GM12875 (cell line): Measurements from ENCODE around the gene MLF2.

Experiments
- H3K4me3 ChIP-seq: one replicate; pipeline ENCODE4 v1.5.1; 2011; ENCODE audit warnings: low read depth, low read length, control low read depth
- TF ChIP-seq, protein P1 (sequence below): IDR thresholded peaks from 2 replicates; pipeline ENCODE4 v1.5.1; 2011; ENCODE audit warnings: low read depth, mild to moderate bottlenecking, control low read depth, inconsistent platforms, low read length, moderate library complexity, borderline replicate concordance; ENCODE audit not compliant: insufficient read depth

MLF2 gene

DNA sequence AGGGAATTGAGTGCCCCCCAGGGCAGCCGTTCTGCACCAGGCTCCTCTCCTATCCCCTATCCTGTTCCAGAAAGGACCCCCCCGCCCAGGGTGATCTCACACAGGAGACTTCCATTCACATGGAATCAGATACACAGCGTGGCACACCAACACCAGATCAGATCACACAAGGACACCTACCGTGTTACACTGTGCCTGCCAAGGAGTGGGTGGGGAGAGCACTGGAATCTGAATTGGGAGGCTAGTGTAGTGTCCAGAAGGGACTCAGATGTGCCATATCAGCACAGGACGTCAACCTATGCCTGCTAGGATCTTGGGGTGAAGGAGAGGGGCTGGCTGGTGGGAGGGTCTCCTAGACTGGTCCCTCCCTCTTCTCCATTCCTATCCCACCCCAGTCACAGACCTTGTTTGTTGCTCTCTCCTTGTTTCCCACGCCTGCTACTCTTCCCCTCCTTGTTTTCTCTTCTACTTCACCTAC is 15.5 kb upstream of the MLF2 start:
- TF ChIP-seq, protein P1, sequence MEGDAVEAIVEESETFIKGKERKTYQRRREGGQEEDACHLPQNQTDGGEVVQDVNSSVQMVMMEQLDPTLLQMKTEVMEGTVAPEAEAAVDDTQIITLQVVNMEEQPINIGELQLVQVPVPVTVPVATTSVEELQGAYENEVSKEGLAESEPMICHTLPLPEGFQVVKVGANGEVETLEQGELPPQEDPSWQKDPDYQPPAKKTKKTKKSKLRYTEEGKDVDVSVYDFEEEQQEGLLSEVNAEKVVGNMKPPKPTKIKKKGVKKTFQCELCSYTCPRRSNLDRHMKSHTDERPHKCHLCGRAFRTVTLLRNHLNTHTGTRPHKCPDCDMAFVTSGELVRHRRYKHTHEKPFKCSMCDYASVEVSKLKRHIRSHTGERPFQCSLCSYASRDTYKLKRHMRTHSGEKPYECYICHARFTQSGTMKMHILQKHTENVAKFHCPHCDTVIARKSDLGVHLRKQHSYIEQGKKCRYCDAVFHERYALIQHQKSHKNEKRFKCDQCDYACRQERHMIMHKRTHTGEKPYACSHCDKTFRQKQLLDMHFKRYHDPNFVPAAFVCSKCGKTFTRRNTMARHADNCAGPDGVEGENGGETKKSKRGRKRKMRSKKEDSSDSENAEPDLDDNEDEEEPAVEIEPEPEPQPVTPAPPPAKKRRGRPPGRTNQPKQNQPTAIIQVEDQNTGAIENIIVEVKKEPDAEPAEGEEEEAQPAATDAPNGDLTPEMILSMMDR: no peak
- H3K4me3 ChIP-seq: no peak overlapping the region

DNA sequence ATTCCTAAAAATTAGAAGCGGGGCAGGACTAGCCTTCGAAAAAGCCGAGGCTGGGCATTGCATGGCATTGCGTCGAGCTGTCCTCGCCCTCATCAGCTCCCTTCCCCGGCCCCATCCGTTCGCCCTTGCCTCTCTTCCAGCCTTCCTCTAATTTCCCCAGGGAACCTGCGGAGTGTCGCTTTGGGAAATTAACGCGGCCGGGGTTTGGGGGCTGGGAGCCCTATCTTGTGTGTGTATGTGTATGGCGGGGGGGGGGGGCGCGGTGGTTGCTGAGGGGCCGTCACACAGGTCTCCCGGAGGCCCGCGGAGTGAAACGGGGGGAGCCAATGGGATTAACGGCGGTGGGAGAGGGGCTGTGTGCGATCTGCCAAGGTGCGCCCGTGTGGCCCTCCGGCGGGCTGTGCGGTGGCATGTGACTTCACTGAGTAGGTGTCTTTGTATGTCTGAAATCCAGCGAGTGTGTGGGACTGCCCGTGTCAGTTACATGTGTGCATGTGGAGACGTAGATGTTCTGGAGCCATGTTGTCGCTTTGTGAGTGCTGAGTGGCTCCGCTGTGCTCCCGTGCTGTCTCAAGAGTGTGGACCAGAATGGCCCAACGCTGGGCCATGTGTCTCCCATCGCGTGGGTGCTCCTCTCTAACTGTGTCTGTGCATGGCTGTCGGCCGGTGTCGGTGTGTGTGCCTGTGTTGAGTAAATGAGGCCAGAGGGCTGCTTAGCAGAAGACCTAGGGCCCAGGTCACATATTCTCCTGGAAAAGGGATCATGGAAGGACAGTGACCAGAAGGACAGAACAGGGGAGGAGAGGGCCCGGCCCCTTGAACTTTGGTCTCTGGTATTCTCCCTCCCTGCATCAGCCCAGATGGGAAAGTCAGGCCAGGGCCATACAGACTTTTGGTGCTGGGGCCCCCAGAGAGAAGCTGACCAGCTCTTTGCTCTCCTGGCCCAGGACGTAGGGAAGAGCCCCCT is 14.7 kb upstream of the MLF2 start:
- peak overlapping the region; percentile 76 for H3K4me3 ChIP-seq
- TF ChIP-seq, protein P1: no peak

DNA sequence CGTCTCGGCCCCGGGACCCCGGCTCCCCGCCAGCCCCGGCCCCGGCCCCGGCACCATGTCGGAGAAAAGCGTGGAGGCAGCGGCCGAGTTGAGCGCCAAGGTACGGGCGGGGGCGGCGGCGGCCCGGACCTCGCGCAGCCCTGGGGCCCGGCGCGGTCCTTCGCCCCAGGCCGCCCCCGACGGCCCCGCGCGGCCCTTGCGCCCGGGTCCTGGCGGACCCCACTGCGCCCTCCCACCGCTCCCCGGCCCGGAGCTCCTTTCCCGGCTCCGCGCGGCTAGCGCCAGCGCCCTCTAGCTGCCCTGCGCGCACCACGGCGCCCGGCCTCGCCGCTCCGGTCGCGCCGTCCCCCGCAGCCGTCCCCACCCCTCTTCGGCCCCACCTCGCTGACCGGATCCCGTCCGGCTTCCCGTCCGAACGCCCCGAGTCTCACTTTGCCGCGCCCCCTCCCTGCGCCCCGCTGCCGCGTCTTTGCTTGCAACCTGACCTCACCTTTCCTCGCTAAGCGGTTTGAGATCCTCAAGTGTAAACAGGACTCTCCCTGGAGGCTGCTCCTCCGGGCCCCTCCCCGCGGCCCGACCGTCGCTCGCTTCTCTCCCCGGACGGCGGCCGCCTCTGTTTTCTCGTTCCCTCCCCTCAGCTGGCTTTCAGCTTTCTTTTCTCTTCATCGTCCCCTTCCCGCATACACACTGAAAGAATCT is 13.9 kb upstream of the MLF2 start:
- H3K4me3 ChIP-seq: peak overlapping the region; percentile 76
- TF ChIP-seq, protein P1: peak; percentile 90

DNA sequence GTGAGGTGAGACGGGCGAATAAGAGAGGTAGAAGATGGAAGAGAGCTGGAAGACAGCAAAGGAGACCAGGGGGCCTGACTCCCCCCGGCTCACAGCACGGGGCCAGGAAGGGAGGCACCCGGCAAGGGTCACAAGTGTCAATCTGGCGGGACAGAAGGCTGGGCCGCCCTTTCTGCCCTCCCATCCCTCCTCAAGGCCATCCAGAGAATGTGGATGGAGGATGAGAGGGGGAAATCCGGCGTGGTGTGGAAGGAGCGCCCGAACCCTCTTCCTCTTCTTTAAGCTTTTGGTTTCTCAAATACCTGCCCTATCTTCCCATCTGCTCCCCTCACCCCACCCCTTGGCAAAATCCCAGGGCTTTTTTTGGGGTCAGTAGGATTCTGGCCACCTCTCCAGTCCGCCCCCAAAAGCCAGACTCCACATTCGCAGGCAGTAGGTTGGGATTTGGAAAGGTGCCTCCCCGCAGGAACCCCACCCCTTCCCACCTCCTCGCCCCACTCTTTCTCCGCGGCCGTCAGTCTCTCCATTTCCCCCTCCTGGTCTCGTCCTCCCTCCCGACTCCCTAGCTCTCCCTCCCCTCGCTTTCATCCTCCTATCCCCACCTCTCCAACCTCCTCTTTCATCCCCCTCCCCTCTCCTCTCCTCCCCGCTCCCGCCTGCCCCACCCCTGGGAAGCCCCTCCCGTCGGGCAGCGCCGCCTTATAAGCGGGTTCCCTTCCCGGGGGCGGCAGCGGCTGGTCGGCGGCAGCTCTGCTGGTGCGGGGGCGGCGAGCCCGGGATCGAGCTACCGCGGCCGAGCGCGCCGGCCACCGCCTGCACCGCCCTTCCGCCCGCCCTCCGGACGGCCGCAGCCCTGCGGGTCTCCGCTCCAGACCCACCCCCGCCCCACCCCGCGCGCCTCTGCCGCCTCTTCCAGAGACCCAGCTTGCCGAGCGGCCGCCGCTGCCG is 13.0 kb upstream of the MLF2 start, which contains the start of gene PTMS:
PTMS (plus strand) TSS at position 730 of the 948 bp plus-strand sequence. CDS start 343 bp downstream, outside the sequence.
- peak within 1 kb of the TSS; percentile 76 for H3K4me3 ChIP-seq
- TF ChIP-seq, protein P1: no peak

DNA sequence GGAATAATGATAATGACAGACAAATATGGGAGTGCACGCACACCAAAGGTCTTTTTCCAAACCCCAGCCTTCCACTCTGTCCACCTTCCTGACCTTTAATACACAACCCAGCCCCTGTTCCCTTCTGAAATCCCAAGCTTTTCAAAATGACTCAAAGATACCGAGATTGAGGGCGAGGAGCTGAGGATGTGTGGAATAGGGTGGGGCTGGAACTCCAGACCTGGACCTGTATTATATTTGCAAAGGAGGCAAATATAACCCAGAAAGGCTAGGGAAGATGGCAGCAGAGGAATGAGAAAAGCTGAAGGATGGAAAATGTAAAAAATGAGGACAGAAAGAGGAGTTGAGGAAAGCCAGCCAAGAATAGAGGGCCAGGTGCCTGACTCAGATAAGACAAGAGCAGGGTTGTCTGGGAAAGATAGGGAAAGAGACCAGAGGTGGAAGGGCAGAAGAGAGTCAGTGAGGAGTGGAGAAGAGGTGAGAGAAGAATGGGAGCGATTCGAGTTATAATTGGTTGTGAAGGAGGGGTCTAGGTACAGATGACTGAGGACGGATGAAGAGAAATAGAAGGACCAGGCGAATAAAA is 12.2 kb upstream of the MLF2 start:
- H3K4me3 ChIP-seq: peak overlapping the region; percentile 76
- TF ChIP-seq, protein P1: no peak
